GM19468 (cell line): ENCODE data around the gene LSM5.
"Not testable (repeated sequence)": the region's sequence is repeated elsewhere in the genome, so short reads cannot be mapped to it uniquely, and the experiment has no call there.

ENCODE experiments used
- ATAC-seq: cut with Tn5 transposase; IDR thresholded peaks from one replicate; pipeline ENCODE4 v1.9.1; 2021; ENCODE audit warnings: mild to moderate bottlenecking, moderate library complexity, moderate number of reproducible peaks; ENCODE audit not compliant: unreplicated experiment; ENCODE audit errors: extremely low read depth

The LSM5 gene

DNA sequence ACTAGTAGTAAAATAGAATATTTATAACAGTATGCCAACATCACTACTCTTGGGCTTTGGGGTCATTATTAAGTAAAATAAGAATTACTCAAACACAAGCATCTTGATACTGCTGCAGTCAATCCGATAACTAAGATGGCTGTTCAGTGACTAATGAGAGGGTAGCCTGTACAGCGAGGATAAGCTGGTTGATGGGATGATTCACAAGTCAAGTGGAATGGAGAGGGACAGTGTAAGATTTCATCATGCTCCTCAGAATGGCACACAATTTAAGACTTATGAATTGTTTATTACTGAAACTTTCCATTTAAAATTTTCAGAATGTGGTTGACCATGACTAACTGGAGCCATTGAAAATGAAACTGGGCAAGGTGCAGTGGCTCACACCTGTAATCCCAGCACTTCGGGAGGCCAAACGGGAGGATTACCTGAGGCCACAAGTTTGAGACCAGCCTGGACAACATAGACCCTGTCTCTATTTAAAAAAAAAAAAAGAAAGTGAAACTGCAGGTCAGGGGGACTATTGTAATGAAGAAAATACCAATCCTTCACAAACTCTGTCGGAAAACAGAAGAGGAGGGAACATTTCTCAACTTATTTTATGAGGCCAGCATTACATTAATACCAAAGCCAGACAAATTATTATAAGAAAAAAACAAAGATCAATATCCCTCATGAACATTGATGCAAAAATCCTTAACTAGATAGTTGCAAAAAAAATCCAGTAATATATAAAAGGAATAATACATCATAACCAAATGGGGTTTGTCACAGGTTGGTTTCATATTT is 16.3 kb upstream of the LSM5 start:
- ATAC-seq = no peak

GRCh38 chr7:32502728-32503127 is 12.5 kb upstream of the LSM5 start:
- ATAC-seq = no peak

GRCh38 chr7:32501522-32501921 is 11.3 kb upstream of the LSM5 start:
- no peak for ATAC-seq

DNA sequence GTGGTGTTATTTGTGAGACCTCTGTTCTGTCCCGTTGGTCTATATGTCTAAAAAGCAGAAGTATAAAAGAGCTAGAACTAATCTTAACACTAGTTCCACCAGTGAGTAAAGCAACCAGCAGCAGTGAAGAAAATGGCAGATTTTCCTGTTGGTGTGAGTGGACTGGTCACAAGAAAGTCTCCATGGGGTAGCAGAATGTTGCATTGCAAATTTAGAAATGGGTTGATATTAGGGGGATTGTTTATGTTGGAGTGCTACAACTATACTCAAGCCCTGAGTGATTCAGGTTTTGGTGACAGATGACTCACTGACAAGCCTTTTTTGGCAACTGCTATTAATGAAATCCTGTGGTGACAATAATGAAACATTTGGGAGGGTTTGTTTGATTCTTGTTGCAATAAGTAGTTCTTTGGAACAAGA is 10.8 kb upstream of the LSM5 start:
- ATAC-seq = peak; percentile 21

DNA sequence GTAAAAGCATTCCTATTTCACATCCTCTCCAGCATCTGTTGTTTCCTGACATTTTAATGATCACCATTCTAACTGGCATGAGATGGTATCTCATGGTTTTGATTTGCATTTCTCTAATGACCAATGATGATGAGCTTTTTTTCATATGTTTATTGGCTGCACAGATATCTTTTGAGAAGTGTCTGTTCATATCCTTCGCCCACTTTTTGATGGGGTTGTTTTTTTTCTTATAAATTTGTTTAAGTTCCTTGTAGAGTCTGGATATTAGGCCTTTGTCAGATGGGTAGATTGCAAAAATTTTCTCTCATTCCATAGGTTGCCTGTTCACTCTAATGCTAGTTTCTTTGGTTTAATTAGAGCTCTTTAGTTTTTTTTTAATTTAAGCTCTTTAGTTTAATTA is 10.0 kb upstream of the LSM5 start:
- ATAC-seq = not testable (repeated sequence)

DNA sequence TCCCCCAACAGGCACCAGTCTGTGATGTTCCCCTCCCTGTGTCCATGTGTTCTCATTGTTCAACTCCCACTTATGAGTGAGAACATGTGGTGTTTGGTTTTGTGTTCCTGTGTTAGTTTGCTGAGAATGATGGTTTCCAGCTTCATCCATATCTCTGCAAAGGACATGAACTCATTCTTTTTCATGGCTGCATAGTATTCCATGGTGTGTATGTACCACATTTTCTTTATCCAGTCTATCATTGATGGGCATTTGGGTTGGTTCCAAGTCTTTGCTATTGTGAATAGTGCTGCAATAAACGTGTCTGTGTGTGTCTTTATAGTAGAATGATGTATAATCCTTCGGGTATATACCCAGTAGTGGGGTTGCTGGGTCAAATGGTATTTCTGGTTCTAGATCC is 9.6 kb upstream of the LSM5 start:
- not testable (repeated sequence) for ATAC-seq

- ATAC-seq = no peak
Measured at GRCh38 chr7:32496052-32496813, 6.1 kb upstream of the LSM5 start.

DNA sequence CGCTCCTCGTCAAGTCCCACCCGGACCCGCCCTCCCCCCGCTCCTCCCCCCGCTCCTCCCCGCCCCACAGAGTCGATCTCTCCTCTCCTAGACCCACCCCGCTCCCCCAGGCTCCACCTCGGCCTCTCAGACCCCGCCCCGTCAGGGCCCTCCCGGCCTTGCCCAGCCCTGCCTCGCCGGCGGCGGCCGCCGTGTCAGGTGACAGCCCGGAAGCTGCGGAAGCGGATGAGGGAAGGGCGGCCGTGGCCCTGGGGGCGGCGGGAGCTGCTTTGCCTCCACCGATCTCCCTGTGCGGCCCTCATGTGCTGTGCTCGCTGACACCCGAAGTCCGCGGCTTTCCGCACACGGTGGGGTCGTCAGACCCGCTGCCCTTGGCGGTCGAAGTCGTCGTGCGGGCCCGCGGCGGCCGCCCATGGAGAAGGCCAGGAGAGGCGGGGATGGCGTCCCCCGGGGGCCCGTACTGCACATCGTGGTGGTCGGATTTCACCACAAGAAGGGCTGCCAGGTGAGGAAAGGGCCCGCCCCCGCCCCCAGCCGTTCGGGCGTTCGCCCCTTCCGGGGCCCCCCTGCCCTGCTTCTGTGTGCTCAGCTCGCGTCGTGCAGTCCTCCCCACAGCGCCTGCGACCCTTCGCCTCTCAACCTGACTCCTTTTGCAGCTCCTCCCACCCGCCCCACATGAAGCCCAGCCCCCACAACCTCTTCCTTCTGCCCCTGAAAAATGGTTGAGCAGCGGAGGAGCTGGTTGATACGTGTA is 5.3 kb upstream of the LSM5 start, which contains the start of gene AVL9:
Gene AVL9 (plus strand): TSS at position 192 of the 754 bp plus-strand sequence. CDS start 221 bp downstream, at position 413.
- ATAC-seq = peak; percentile 95

- ATAC-seq = no peak
Measured at GRCh38 chr7:32494946-32495297, 4.7 kb upstream of the LSM5 start.

DNA sequence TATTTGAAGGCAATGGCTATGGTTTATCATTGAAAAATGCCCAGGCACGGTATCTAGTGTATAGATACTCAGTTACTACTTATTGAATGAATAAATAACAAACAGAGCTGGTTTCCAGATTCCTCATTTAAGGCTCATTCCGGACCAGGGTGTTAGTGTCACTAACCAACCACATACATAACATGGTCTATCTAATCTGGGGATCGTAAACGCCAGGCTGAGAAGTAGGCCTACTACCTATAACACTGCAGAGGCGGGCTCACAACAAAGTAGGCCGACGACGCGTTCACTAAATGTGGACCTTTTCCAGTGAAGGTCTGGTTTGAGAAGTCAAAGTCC is 423 bp downstream of the LSM5 start:
- ATAC-seq = no peak

GRCh38 chr7:32481921-32482320 is 8.3 kb downstream of the LSM5 start:
- no peak for ATAC-seq

DNA sequence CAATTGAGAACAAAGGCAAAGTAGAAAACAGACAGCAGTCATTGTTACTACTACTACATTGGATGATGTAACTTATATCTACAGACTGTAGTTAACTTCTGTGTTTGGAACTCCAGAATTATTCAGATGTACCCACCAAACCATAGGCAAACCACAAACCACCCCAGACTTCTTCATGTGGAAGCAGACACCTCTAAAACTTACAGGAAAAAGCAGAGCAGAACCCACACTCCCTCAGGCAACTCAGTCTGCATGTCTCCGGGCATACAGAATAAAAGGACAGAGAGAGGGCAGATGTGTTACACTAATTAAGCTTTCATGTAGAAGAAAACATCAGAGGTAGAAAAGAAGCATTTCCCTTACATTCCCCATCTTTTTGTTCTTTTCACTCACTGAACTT is 9.0 kb downstream of the LSM5 start:
- no peak for ATAC-seq

GRCh38 chr7:32479574-32480200 is 10.5 kb downstream of the LSM5 start:
- peak; percentile 52 for ATAC-seq

DNA sequence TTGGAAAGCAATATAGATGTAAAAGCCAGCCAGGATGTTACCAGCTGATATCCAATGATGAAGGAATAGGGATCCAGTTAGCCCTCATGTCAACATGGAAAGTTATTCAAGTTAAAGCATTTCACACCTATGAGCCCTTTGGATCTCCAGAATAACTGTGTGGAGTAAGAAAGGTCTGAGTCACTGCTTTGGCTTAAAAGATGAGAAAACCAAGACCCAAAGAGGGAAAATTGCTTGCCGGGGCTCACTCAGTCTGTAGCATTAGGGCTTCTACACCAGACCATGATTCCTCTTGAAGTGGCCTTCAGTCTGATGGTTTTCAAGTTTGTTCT is 12.6 kb downstream of the LSM5 start:
- no peak for ATAC-seq

DNA sequence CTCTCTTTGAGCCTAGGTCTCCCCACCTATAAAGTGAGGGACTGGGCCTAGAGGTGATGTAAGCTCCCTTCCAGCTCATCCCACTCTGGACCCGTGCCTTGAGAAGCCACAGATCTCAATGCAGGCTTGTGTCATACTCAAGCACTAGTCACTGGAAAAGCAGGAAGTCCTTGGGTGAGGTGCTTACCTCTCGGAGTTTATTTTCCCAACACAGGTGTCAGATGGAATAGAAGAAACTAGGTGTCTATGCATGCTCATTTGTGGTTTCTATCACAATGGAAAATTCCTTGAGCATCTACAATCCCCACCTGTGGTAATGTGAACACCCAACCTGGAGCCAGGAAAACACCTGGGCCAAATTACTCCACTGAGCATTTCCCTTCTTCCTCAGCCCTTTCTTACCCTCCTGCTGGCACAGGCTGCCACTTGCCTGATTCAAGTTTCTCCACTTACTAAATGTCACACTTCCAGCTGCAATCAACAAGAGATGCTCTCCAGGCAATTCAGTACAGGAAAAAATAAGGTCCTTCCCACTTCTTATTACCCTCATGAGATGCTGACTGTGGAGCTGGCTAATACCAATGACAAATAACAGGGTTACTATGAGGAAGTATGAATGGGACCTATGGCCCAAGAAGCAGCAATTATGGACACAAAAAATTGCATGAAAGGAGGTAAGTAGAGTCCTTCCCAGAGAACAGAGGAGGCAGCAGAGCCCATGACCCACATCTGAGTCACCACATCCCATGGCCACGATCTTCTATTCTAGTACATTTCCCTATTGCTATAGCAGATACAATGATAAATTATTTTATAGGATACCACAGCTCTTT is 13.1 kb downstream of the LSM5 start:
- ATAC-seq = no peak

- no peak for ATAC-seq
Measured at GRCh38 chr7:32474008-32474407, 16.2 kb downstream of the LSM5 start.

GRCh38 chr7:32472015-32472414 is 18.2 kb downstream of the LSM5 start:
- ATAC-seq = no peak

- no peak for ATAC-seq
Measured at GRCh38 chr7:32470871-32471270, 19.3 kb downstream of the LSM5 start.

DNA sequence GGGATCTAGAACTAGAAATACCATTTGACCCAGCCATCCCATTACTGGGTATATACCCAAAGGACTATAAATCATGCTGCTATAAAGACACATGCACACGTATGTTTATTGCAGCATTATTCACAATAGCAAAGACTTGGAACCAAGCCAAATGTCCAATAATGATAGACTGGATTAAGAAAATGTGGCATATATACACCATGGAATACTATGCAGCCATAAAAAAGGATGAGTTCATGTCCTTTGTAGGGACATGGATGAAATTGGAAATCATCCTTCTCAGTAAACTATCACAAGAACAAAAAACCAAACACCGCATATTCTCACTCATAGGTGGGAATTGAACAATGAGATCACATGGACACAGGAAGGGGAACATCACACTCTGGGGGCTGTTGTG is 20.2 kb downstream of the LSM5 start:
- ATAC-seq = not testable (repeated sequence)
